Retinal pigment epithelial cell (primary cell): Measurements from ENCODE around the gene DNAJC10.

ENCODE experiments used
- DNase-seq: peaks from one replicate; pipeline ENCODE4 v3.0.0-alpha.2; 2010; ENCODE audit warnings: low read depth
- H3K4me3 ChIP-seq: 2 replicates; pipeline ENCODE4 v1.5.1; 2011; ENCODE audit warnings: mild to moderate bottlenecking, low read length, control low read depth, moderate library complexity
- CTCF ChIP-seq: conservative IDR thresholded peaks from 2 replicates; pipeline ENCODE4 v1.5.1; 2011; ENCODE audit warnings: low read depth, low read length, control low read depth, inconsistent platforms

DNAJC10 gene

GRCh38 chr2:182784777-182785176, 68.7 kb downstream of the DNAJC10 start:
- H3K4me3 ChIP-seq, result no peak overlapping the region
- DNase-seq, result peak; percentile 26
- TF ChIP-seq CTCF, result peak; percentile 61

GRCh38 chr2:182792441-182792840, 76.4 kb downstream of the DNAJC10 start:
- no peak overlapping the region for H3K4me3 ChIP-seq
- no peak for TF ChIP-seq CTCF
- no peak for DNase-seq

GRCh38 chr2:182798736-182799135, 82.7 kb downstream of the DNAJC10 start:
- H3K4me3 ChIP-seq, result no peak overlapping the region
- no peak for TF ChIP-seq CTCF
- DNase-seq, result no peak

- no peak for TF ChIP-seq CTCF
- no peak for DNase-seq
- H3K4me3 ChIP-seq, result no peak overlapping the region
These were observed 88.1 kb downstream of the DNAJC10 start for GRCh38 chr2:182804128-182804527.

GRCh38 chr2:182807319-182807718, 91.3 kb downstream of the DNAJC10 start:
- DNase-seq, result no peak
- H3K4me3 ChIP-seq, result no peak overlapping the region
- TF ChIP-seq CTCF, result no peak

GRCh38 chr2:182810087-182810486, 94.0 kb downstream of the DNAJC10 start:
- TF ChIP-seq CTCF, result no peak
- no peak for DNase-seq
- no peak overlapping the region for H3K4me3 ChIP-seq

- no peak for TF ChIP-seq CTCF
- no peak for DNase-seq
- no peak overlapping the region for H3K4me3 ChIP-seq
These were observed 98.3 kb downstream of the DNAJC10 start for GRCh38 chr2:182814380-182814779.
